HS-27A (cell line): ENCODE results near the gene PKDREJ.

Source experiments
- DNase-seq: peaks from one replicate; pipeline ENCODE4 v3.0.0-alpha.2; 2012; ENCODE audit warnings: low read depth, missing footprints

The PKDREJ gene

GRCh38 chr22:46290121-46290842 lies 27.1 kb upstream of the PKDREJ start:
- no peak for DNase-seq

GRCh38 chr22:46289244-46289891 lies 26.2 kb upstream of the PKDREJ start:
- DNase-seq: no peak

- DNase-seq: no peak
Observed at GRCh38 chr22:46288846-46289243, 25.7 kb upstream of the PKDREJ start.

- DNase-seq: no peak
Observed at GRCh38 chr22:46287873-46288751, 25.0 kb upstream of the PKDREJ start.

GRCh38 chr22:46286941-46287872 lies 24.1 kb upstream of the PKDREJ start:
- no peak for DNase-seq

GRCh38 chr22:46286006-46286405 lies 22.9 kb upstream of the PKDREJ start:
- no peak for DNase-seq

- no peak for DNase-seq
Observed at GRCh38 chr22:46281866-46282678, 18.9 kb upstream of the PKDREJ start.

- DNase-seq: no peak
Observed at GRCh38 chr22:46280999-46281623, 18.0 kb upstream of the PKDREJ start.

- no peak for DNase-seq
Observed at GRCh38 chr22:46280063-46280817, 17.1 kb upstream of the PKDREJ start.

- no peak for DNase-seq
Observed at GRCh38 chr22:46278656-46279645, 15.8 kb upstream of the PKDREJ start.

- no peak for DNase-seq
Observed at GRCh38 chr22:46276563-46276962, 13.4 kb upstream of the PKDREJ start.

GRCh38 chr22:46275455-46276122 lies 12.4 kb upstream of the PKDREJ start:
- no peak for DNase-seq

- DNase-seq: no peak
Observed at GRCh38 chr22:46274381-46274780, 11.2 kb upstream of the PKDREJ start.

GRCh38 chr22:46273432-46274148 lies 10.4 kb upstream of the PKDREJ start:
- DNase-seq: no peak

GRCh38 chr22:46272762-46273431 lies 9.8 kb upstream of the PKDREJ start:
- DNase-seq: no peak

- no peak for DNase-seq
Observed at GRCh38 chr22:46272196-46272595, 9.1 kb upstream of the PKDREJ start.

- no peak for DNase-seq
Observed at GRCh38 chr22:46269564-46269963, 6.4 kb upstream of the PKDREJ start.
